ENCODE results near the gene CADM1.

The CADM1 gene

GRCh38 chr11:115155320-115155719 is 348.9 kb downstream of the CADM1 start:
- no peaks in the 10 kb centered on the region for H3K27me3 ChIP-seq (ENCODE audit: insufficient read depth, low read depth)
- H3K79me2 ChIP-seq (ENCODE audit: insufficient read depth, low read depth) = no peaks in the 10 kb centered on the region
- TF ChIP-seq CTCF (conservative IDR thresholded peaks at IDR 0.05; ENCODE audit: low read depth, low read length) = no peak
- H3K36me3 ChIP-seq (ENCODE audit: insufficient read depth) = no peaks in the 10 kb centered on the region
- H3K4me1 ChIP-seq (ENCODE audit: low read depth, poor library complexity, severe bottlenecking) = no peaks in the 10 kb centered on the region
- H3K4me2 ChIP-seq = no peak overlapping the region
- H4K20me1 ChIP-seq (ENCODE audit: insufficient read depth) = no peaks in the 10 kb centered on the region
- H3K4me3 ChIP-seq (IDR thresholded peaks at IDR 0.05; ENCODE audit: insufficient read depth, low read depth, low read length) = no peak overlapping the region
- no peak overlapping the region for H3K27ac ChIP-seq
- H3K9ac ChIP-seq = no peak overlapping the region
- no peak overlapping the region for H2AFZ ChIP-seq (ENCODE audit: low read depth)

- Histone ChIP-seq H2AFZ (ENCODE audit: low read depth) (no peak overlapping the region), H3K4me2 (no peak overlapping the region), H3K27ac (no peak overlapping the region), H3K36me3 (ENCODE audit: insufficient read depth) (no peaks in the 10 kb centered on the region), H3K4me1 (ENCODE audit: low read depth, poor library complexity, severe bottlenecking) (no peaks in the 10 kb centered on the region), H3K79me2 (ENCODE audit: insufficient read depth, low read depth) (no peaks in the 10 kb centered on the region), H3K4me3 (IDR thresholded peaks at IDR 0.05; ENCODE audit: insufficient read depth, low read depth, low read length) (no peak overlapping the region), H4K20me1 (ENCODE audit: insufficient read depth) (no peaks in the 10 kb centered on the region), H3K27me3 (ENCODE audit: insufficient read depth, low read depth) (no peaks in the 10 kb centered on the region), H3K9ac (no peak overlapping the region)
- no peak for TF ChIP-seq CTCF (conservative IDR thresholded peaks at IDR 0.05; ENCODE audit: low read depth, low read length)
Measured at GRCh38 chr11:115154355-115154736, 349.9 kb downstream of the CADM1 start.

GRCh38 chr11:115153731-115154354 is 350.4 kb downstream of the CADM1 start:
- no peak for TF ChIP-seq CTCF (conservative IDR thresholded peaks at IDR 0.05; ENCODE audit: low read depth, low read length)
- H4K20me1 ChIP-seq (ENCODE audit: insufficient read depth) = no peaks in the 10 kb centered on the region
- no peak overlapping the region for H3K9ac ChIP-seq
- no peak overlapping the region for H3K4me2 ChIP-seq
- H3K36me3 ChIP-seq (ENCODE audit: insufficient read depth) = no peaks in the 10 kb centered on the region
- H3K4me3 ChIP-seq (IDR thresholded peaks at IDR 0.05; ENCODE audit: insufficient read depth, low read depth, low read length) = no peak overlapping the region
- H3K27ac ChIP-seq = no peak overlapping the region
- no peaks in the 10 kb centered on the region for H3K79me2 ChIP-seq (ENCODE audit: insufficient read depth, low read depth)
- H3K27me3 ChIP-seq (ENCODE audit: insufficient read depth, low read depth) = no peaks in the 10 kb centered on the region
- H3K4me1 ChIP-seq (ENCODE audit: low read depth, poor library complexity, severe bottlenecking) = no peaks in the 10 kb centered on the region
- no peak overlapping the region for H2AFZ ChIP-seq (ENCODE audit: low read depth)

- no peak overlapping the region for H3K27ac ChIP-seq
Measured at GRCh38 chr11:115153135-115153534, 351.1 kb downstream of the CADM1 start.

More at GRCh38 chr11:115153135-115153534, 351.1 kb downstream of the CADM1 start:
- Histone ChIP-seq H3K27me3 (ENCODE audit: insufficient read depth, low read depth) (no peaks in the 10 kb centered on the region), H4K20me1 (ENCODE audit: insufficient read depth) (no peaks in the 10 kb centered on the region), H3K4me3 (IDR thresholded peaks at IDR 0.05; ENCODE audit: insufficient read depth, low read depth, low read length) (no peak overlapping the region), H3K79me2 (ENCODE audit: insufficient read depth, low read depth) (no peaks in the 10 kb centered on the region), H3K4me2 (no peak overlapping the region), H3K9ac (no peak overlapping the region), H3K4me1 (ENCODE audit: low read depth, poor library complexity, severe bottlenecking) (no peaks in the 10 kb centered on the region), H2AFZ (ENCODE audit: low read depth) (no peak overlapping the region), H3K36me3 (ENCODE audit: insufficient read depth) (no peaks in the 10 kb centered on the region)
- TF ChIP-seq CTCF (conservative IDR thresholded peaks at IDR 0.05; ENCODE audit: low read depth, low read length) = no peak
